DOHH2 (cell line): ENCODE measurements around the gene CBX4.

Experiments used
- H3F3A ChIP-seq: fragments of 200-600 bp; sonication (generic), shearing (Covaris generic); 2 replicates; pipeline ENCODE4 v1.6.0; 2016; ENCODE audit warnings: antibody characterized with exemption, mild to moderate bottlenecking; ENCODE audit not compliant: control insufficient read depth, insufficient read depth
- H3K27ac ChIP-seq: fragments of 200-600 bp; sonication (generic); 2 replicates; pipeline ENCODE4 v1.5.1; 2014; ENCODE audit warnings: low read depth, mild to moderate bottlenecking, low read length, moderate library complexity
- H3K27me3 ChIP-seq: fragments of 200-600 bp; sonication (generic); 2 replicates; pipeline ENCODE4 v1.6.1; 2014; ENCODE audit warnings: mild to moderate bottlenecking, low read length, mixed read lengths; ENCODE audit not compliant: control insufficient read depth
- H3K36me3 ChIP-seq: fragments of 200-600 bp; sonication (generic); 2 replicates; pipeline ENCODE4 v1.6.1; 2014; ENCODE audit warnings: mild to moderate bottlenecking, low read length, moderate library complexity, mixed read lengths; ENCODE audit not compliant: control insufficient read depth
- H3K4me1 ChIP-seq: fragments of 200-600 bp; sonication (generic); 2 replicates; pipeline ENCODE4 v1.6.1; 2014; ENCODE audit warnings: mild to moderate bottlenecking, low read length, mixed read lengths; ENCODE audit not compliant: control insufficient read depth
- H3K4me2 ChIP-seq: fragments of 200-600 bp; sonication (generic); 2 replicates; pipeline ENCODE4 v1.6.0; 2014; ENCODE audit warnings: mild to moderate bottlenecking, low read length, moderate library complexity
- H3K4me3 ChIP-seq: fragments of 200-600 bp; sonication (generic); 2 replicates; pipeline ENCODE4 v1.5.1; 2014; ENCODE audit warnings: mild to moderate bottlenecking, low read length, mixed read lengths
- H3K79me2 ChIP-seq: fragments of 200-600 bp; sonication (generic); 2 replicates; pipeline ENCODE4 v1.6.1; 2014; ENCODE audit warnings: mild to moderate bottlenecking, low read length, mixed read lengths; ENCODE audit not compliant: control insufficient read depth
- H3K9me2 ChIP-seq: fragments of 200-600 bp; sonication (generic); replicated peaks from 2 replicates; pipeline ENCODE4 v1.6.1; 2014; ENCODE audit warnings: mild to moderate bottlenecking, low read length, mixed read lengths; ENCODE audit not compliant: control insufficient read depth
- H3K9me3 ChIP-seq: fragments of 200-600 bp; sonication (generic); 2 replicates; pipeline ENCODE4 v1.6.1; 2014; ENCODE audit warnings: antibody characterized with exemption, low read length, mixed read lengths; ENCODE audit not compliant: control insufficient read depth, insufficient read depth
- H4K20me1 ChIP-seq: fragments of 200-600 bp; sonication (generic); 2 replicates; pipeline ENCODE4 v1.6.0; 2014; ENCODE audit warnings: low read depth, mild to moderate bottlenecking, antibody characterized with exemption, low read length, moderate library complexity; ENCODE audit not compliant: control insufficient read depth, insufficient read depth
- CTCF ChIP-seq: fragments of 200-600 bp; sonication (generic); IDR thresholded peaks from one replicate; pipeline ENCODE4 v1.5.1; 2014; ENCODE audit warnings: antibody characterized with exemption, mild to moderate bottlenecking, low read depth, low read length; ENCODE audit not compliant: poor library complexity, severe bottlenecking
- EZH2phosphoT487 ChIP-seq: fragments of 200-600 bp; sonication (generic); IDR thresholded peaks from 2 replicates; pipeline ENCODE4 v1.6.1; 2017; ENCODE audit warnings: borderline replicate concordance, mild to moderate bottlenecking, antibody characterized with exemption, low read length, moderate library complexity, mixed read lengths

CBX4 gene

DNA sequence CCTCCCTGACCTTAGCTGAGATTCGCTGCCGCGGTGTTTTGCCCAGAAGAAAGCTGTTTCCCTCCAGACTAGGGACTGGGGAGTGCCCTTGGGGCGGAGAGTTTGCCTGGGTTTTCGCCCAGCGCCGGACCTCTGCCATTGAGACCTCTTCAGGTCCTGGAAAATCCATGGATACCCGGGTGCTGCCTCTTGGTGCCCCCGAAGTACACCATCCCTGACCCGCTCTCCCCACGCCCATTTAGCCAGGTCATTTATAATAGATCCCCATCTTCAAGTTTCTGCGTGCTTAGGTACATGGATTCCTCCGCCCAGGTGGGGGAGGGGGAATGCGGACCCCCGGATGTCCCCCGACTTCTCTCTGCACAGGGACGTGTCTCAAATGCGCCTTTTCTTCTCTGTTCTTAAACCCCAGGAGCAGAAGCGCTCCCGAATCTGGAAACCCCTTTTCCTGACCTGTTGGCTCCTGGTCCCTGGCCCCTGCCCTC lies 27.3 kb downstream of the CBX4 start:
- Histone ChIP-seq H3K27me3 (peaks cover 55% of the 10 kb centered on the region), H3K9me2 (no peaks in the 10 kb centered on the region), H3K4me3 (peak overlapping the region; percentile 57), H3K4me2 (peak overlapping the region; percentile 92), H3K27ac (no peak overlapping the region), H3K9me3 (no peaks in the 10 kb centered on the region), H3K79me2 (no peaks in the 10 kb centered on the region), H3K4me1 (peaks cover 38% of the 10 kb centered on the region), H3F3A (no peaks in the 10 kb centered on the region), H4K20me1 (no peaks in the 10 kb centered on the region), H3K36me3 (no peaks in the 10 kb centered on the region)
- TF ChIP-seq EZH2phosphoT487 (peak; percentile 61; the same call in 1 of the 2 replicates), CTCF (no peak)

DNA sequence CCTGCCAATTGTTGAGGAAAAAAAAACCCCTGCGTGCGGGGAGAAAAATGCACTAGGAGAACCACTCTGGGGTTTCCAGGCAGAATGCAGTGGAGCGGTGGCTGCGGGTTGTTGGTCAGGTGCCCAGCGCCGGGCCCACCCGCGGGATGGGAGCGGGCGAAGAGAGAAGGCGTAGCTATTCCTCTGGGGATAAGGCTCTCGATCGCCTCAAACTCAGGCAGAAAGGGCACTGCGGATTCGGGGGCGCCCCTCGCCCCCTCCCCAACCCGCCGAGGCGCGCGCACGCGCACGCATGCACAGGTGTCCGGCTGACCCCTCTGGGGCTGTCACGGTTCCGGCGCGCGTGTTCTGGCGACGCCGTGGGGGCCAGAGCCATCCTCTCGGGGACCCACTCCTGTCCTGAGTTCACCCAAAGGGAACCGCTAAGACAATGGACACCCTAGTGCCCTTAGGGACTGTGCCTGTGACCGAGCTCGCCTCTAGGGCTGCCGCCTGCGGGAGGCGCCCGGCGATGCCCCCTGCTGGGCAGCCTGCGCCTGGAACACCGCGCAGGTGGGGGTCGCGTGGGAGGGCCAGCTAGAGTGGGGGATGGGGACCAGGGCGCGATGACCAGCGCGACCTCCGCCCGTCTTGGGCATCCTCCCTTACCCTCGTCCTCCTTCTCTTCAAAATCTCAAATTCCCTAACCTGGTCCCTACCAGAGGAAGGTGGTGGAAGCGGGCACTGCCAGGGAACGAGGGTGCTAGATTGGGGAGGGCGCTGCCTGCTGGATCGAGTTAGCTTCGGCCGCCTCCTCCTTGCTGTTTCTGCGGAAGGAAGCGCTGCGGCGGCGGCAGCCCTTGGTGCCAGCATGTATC lies 28.0 kb downstream of the CBX4 start:
- Histone ChIP-seq H3K36me3 (no peaks in the 10 kb centered on the region), H3K4me1 (peaks cover 42% of the 10 kb centered on the region), H3K4me2 (peak overlapping the region; percentile 92), H3K9me3 (no peaks in the 10 kb centered on the region), H3F3A (no peaks in the 10 kb centered on the region), H3K27me3 (peaks cover 62% of the 10 kb centered on the region), H4K20me1 (no peaks in the 10 kb centered on the region), H3K9me2 (no peaks in the 10 kb centered on the region), H3K27ac (no peak overlapping the region), H3K4me3 (peak overlapping the region; percentile 9; the same call in 1 of the 2 replicates), H3K79me2 (no peaks in the 10 kb centered on the region)
- peak; percentile 76 for TF ChIP-seq CTCF
- no peak for TF ChIP-seq EZH2phosphoT487

GRCh38 chr17:79810130-79811010 lies 28.9 kb downstream of the CBX4 start:
- Histone ChIP-seq H3K79me2 (no peaks in the 10 kb centered on the region), H3K27me3 (peaks cover 67% of the 10 kb centered on the region), H3K36me3 (no peaks in the 10 kb centered on the region), H3F3A (peaks cover 3% of the 10 kb centered on the region), H3K4me1 (peaks cover 51% of the 10 kb centered on the region), H3K4me2 (peak overlapping the region; percentile 92), H3K9me2 (no peaks in the 10 kb centered on the region), H3K9me3 (no peaks in the 10 kb centered on the region), H4K20me1 (no peaks in the 10 kb centered on the region), H3K27ac (no peak overlapping the region), H3K4me3 (peak overlapping the region; percentile 73)
- no peak for TF ChIP-seq EZH2phosphoT487
- no peak for TF ChIP-seq CTCF
